Measurements from ENCODE around the gene RAB20.

RAB20 gene

DNA sequence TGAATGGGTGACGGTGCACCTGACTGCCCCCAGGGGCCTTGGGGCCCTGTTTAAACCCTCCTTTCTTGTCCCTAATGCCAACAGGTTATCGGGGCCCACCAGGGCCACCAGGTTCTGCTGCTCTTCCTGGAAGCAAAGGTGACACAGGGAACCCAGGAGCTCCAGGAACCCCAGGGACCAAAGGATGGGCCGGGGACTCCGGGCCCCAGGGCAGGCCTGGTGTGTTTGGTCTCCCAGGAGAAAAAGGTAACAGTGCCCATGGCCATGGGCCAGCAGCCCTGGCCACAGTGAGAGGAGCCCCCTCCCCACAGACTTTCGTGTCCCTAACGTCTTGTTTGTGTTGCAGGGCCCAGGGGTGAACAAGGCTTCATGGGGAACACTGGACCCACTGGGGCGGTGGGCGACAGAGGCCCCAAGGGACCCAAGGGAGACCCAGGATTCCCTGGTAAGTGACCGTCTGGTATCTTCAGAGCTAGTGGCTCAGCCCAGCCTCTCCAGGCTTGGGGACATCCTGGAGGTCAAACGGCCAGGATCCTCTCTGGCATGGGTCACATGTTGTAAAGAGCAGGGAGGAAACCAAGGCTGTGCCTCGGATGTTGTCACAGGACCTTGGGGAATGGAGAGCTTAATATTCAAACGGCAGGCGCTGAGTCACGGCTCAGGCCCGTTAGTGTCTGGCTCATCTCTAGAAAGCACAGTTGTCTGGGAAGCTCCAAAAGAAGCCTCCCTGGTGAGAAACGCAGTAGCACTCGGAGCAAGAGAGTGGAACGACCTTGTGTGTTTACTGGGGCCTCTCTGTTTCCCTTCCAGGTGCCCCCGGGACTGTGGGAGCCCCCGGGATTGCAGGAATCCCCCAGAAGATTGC, 58.3 kb downstream of the RAB20 start:
- no peak overlapping the region for H3K9ac ChIP-seq
- H3K4me1 ChIP-seq (ENCODE audit: low read depth, poor library complexity, severe bottlenecking): no peaks in the 10 kb centered on the region
- no peak for TF ChIP-seq CTCF (conservative IDR thresholded peaks at IDR 0.05; ENCODE audit: low read depth, low read length)
- H3K27me3 ChIP-seq (ENCODE audit: insufficient read depth, low read depth): no peaks in the 10 kb centered on the region
- no peaks in the 10 kb centered on the region for H3K36me3 ChIP-seq (ENCODE audit: insufficient read depth)
- no peak overlapping the region for H2AFZ ChIP-seq (ENCODE audit: low read depth)
- no peaks in the 10 kb centered on the region for H3K79me2 ChIP-seq (ENCODE audit: insufficient read depth, low read depth)
- H3K4me3 ChIP-seq (IDR thresholded peaks at IDR 0.05; ENCODE audit: insufficient read depth, low read depth, low read length): no peak overlapping the region
- no peaks in the 10 kb centered on the region for H4K20me1 ChIP-seq (ENCODE audit: insufficient read depth)
- H3K4me2 ChIP-seq: no peak overlapping the region
- no peak overlapping the region for H3K27ac ChIP-seq

DNA sequence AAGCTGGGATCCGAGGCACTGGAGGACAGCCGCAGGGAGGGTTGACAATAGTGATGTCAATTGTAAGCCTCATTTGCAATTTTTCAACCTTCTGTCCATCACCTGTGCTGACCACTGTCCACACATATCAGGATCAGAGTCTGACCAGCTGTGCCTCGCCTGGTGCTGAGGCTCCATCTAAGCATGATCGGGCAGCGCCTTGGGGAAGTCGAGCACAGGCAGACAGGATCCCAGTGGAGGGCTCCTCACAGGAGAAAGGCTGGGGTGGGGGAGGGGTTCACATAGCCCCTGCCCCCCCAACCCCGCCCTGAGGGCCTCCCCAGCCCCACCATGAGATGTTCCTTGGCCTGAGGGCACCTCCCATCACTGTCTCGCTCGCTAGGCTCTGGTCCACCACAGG, 60.3 kb downstream of the RAB20 start:
- Histone ChIP-seq H3K4me2 (no peak overlapping the region), H2AFZ (ENCODE audit: low read depth) (no peak overlapping the region), H3K36me3 (ENCODE audit: insufficient read depth) (no peaks in the 10 kb centered on the region), H3K9ac (no peak overlapping the region), H3K27me3 (ENCODE audit: insufficient read depth, low read depth) (no peaks in the 10 kb centered on the region), H3K27ac (no peak overlapping the region), H4K20me1 (ENCODE audit: insufficient read depth) (no peaks in the 10 kb centered on the region), H3K4me3 (IDR thresholded peaks at IDR 0.05; ENCODE audit: insufficient read depth, low read depth, low read length) (no peak overlapping the region), H3K79me2 (ENCODE audit: insufficient read depth, low read depth) (no peaks in the 10 kb centered on the region), H3K4me1 (ENCODE audit: low read depth, poor library complexity, severe bottlenecking) (no peaks in the 10 kb centered on the region)
- TF ChIP-seq CTCF (conservative IDR thresholded peaks at IDR 0.05; ENCODE audit: low read depth, low read length): no peak

GRCh38 chr13:110500341-110500740, 61.2 kb downstream of the RAB20 start:
- Histone ChIP-seq H3K4me1 (ENCODE audit: low read depth, poor library complexity, severe bottlenecking) (no peaks in the 10 kb centered on the region), H3K79me2 (ENCODE audit: insufficient read depth, low read depth) (no peaks in the 10 kb centered on the region), H2AFZ (ENCODE audit: low read depth) (no peak overlapping the region), H3K36me3 (ENCODE audit: insufficient read depth) (no peaks in the 10 kb centered on the region), H4K20me1 (ENCODE audit: insufficient read depth) (no peaks in the 10 kb centered on the region), H3K4me2 (no peak overlapping the region), H3K27me3 (ENCODE audit: insufficient read depth, low read depth) (no peaks in the 10 kb centered on the region), H3K9ac (no peak overlapping the region), H3K4me3 (IDR thresholded peaks at IDR 0.05; ENCODE audit: insufficient read depth, low read depth, low read length) (no peak overlapping the region), H3K27ac (no peak overlapping the region)
- TF ChIP-seq CTCF (conservative IDR thresholded peaks at IDR 0.05; ENCODE audit: low read depth, low read length): no peak

- no peak overlapping the region for H3K4me2 ChIP-seq
- no peak overlapping the region for H3K27ac ChIP-seq
- no peak overlapping the region for H2AFZ ChIP-seq (ENCODE audit: low read depth)
- H3K27me3 ChIP-seq (ENCODE audit: insufficient read depth, low read depth): no peaks in the 10 kb centered on the region
- no peaks in the 10 kb centered on the region for H4K20me1 ChIP-seq (ENCODE audit: insufficient read depth)
- no peak overlapping the region for H3K4me3 ChIP-seq (IDR thresholded peaks at IDR 0.05; ENCODE audit: insufficient read depth, low read depth, low read length)
- H3K36me3 ChIP-seq (ENCODE audit: insufficient read depth): no peaks in the 10 kb centered on the region
- no peaks in the 10 kb centered on the region for H3K79me2 ChIP-seq (ENCODE audit: insufficient read depth, low read depth)
- no peaks in the 10 kb centered on the region for H3K4me1 ChIP-seq (ENCODE audit: low read depth, poor library complexity, severe bottlenecking)
- no peak overlapping the region for H3K9ac ChIP-seq
- no peak for TF ChIP-seq CTCF (conservative IDR thresholded peaks at IDR 0.05; ENCODE audit: low read depth, low read length)
Observed at GRCh38 chr13:110499621-110500281, 61.8 kb downstream of the RAB20 start.
